Psoas muscle (tissue), 8 donors: ENCODE measurements around the gene FOXK2. TPM values are rescaled to one million over a fixed set of nuclear protein-coding genes. Genes with fewer than 3 reads are reported as not detected.

Source experiments
- ATAC-seq, 4 donors: fragments of 200-7000 bp; cut with Tn5 transposase; one replicate each; pipeline ENCODE4 v1.9.1; 2020; ENCODE audit warnings: moderate library complexity in 3 of 4, mild to moderate bottlenecking in 2 of 4
- DNase-seq, 2 donors: peaks; one replicate each; pipeline ENCODE4 v3.0.0-alpha.2; 2020
- H3K27ac ChIP-seq: fragments of 200-600 bp; one replicate; pipeline ENCODE4 v1.8.0; 2022
- H3K27me3 ChIP-seq, 3 donors: fragments of 200-600 bp in 1 of 3; one replicate each; pipeline versions ENCODE4 v1.6.1 to v1.8.0; 2013 to 2022; ENCODE audit warnings: low read length in 2 of 3, mild to moderate bottlenecking in 2 of 3, moderate library complexity in 1 of 3; ENCODE audit not compliant: insufficient read depth in 3 of 3
- H3K36me3 ChIP-seq, 2 donors: fragments of 200-600 bp in 1 of 2; one replicate each; pipeline versions ENCODE4 v1.6.1 to v1.8.0; 2013 to 2022; ENCODE audit warnings: low read depth in 1 of 2, mild to moderate bottlenecking in 1 of 2, moderate library complexity in 1 of 2; ENCODE audit not compliant: insufficient read depth in 1 of 2
- H3K4me1 ChIP-seq: fragments of 200-600 bp; one replicate; pipeline ENCODE4 v1.8.0; 2022
- H3K4me3 ChIP-seq: fragments of 200-600 bp; one replicate; pipeline ENCODE4 v1.8.0; 2022; ENCODE audit warnings: mild to moderate bottlenecking
- H3K9me3 ChIP-seq: fragments of 200-600 bp; one replicate; pipeline ENCODE4 v1.8.0; 2022
- CTCF ChIP-seq: fragments of 200-600 bp; IDR thresholded peaks from one replicate; pipeline ENCODE4 v1.8.0; 2022; ENCODE audit warnings: antibody characterized with exemption
- WGBS, 3 donors: extraction: QIAGEN DNeasy Blood & Tissue Kit; methylation state at CpG; one replicate each; pipeline versions ENCODE4 v1.1.6 to v1.1.7; 2013; 5-methylcytosine and 5-hydroxymethylcytosine counted together
- intact Hi-C, 2 donors: fragments of 100-400 bp; cut with DNase I; formaldehyde crosslinking; loops; one replicate each; pipeline versions ENCODE4 v1.11.0 to v1.14.2; 2022
- long read RNA-seq, 2 donors: library from polyadenylated mRNA; unstranded; transcript quantifications; one replicate each; pipeline ENCODE4 v2.0.0, GENCODE V29; 2021
- polyA plus RNA-seq, 3 donors: library from polyadenylated mRNA; stranded (reverse); fragments of 200-250 nt; gene quantifications; one replicate each; pipeline ENCODE4 v1.2.3, GENCODE V29; 2013
- total RNA-seq, 4 donors: library from RNA; stranded (reverse); fragmentation: NEBNext Ultra II Directional in 2 of 4; extraction: Animal tissue kit (Norgen Biotek cat#: 25700) in 2 of 4; gene quantifications; one replicate each; pipeline versions ENCODE4 v1.2.1 to v1.2.4, GENCODE V29; 2021 to 2023
- donor health status: healthy with polysubstance abuse.
- donor health status: DM: no; HTN: no; CAD: no; lungs with moderate emphysema.
- donor health status: Bipolar disorder and iron deficiency.
- donor health status: healthy.
- donor health status: DM: yes; HTN: yes; CAD: no.
- donor health status: DM: no; HTN: no; CAD: no.
- donor health status: DM: no; HTN: no; CAD: no.
- donor health status: DM: yes; HTN: yes; CAD: no.

Gene FOXK2
- total RNA-seq: 10 to 100 TPM; 53.6 to 91.6 (median 66.2) TPM
- 10 to 100 TPM; 38.9 to 96.4 (median 45.9) TPM for polyA plus RNA-seq
- long read RNA-seq, donor 1, full-length matches to known transcripts: 34 of 71 reads
- long read RNA-seq, donor 1, partial matches to known transcripts: 24 of 71 reads
- long read RNA-seq, donor 1, other reads (novel, unspliced or antisense): 13 of 71 reads
- long read RNA-seq, donor 2, full-length matches to known transcripts: 51 of 123 reads
- long read RNA-seq, donor 2, partial matches to known transcripts: 46 of 123 reads
- long read RNA-seq, donor 2, other reads (novel, unspliced or antisense): 26 of 123 reads

- DNase-seq: peak; percentile 96 to 97
- Histone ChIP-seq H3K27ac (peak within 1 kb of the TSS; percentile 98), H3K9me3 (no peaks in the 10 kb centered on the region), H3K4me3 (peak within 1 kb of the TSS; percentile 88), H3K27me3 (no peaks in the 10 kb centered on the region), H3K4me1 (peaks cover 18% of the 10 kb centered on the region), H3K36me3 (no peaks in the 10 kb centered on the region)
- peak; percentile 96 to 99 (median 98) for ATAC-seq
- TF ChIP-seq CTCF: no peak
- intact Hi-C loops: no loop called here
- WGBS, 3 donors: 3 to 6% (median 5%) methylated on average over 54 to 114 of the region's 114 CpGs
These were observed at the start of gene FOXK2 for GRCh38 chr17:82518826-82519810. FOXK2 (plus strand) TSS chr17:82519732; CDS start chr17:82519889, 157 bp downstream.

GRCh38 chr17:82470065-82470464 is 49.5 kb upstream of the FOXK2 start:
- H3K4me1 ChIP-seq: no peaks in the 10 kb centered on the region
- H3K36me3 ChIP-seq: peaks cover 10 to 97% of the 10 kb centered on the region in 2 donors
- H3K27me3 ChIP-seq: no peaks in the 10 kb centered on the region
- H3K27ac ChIP-seq: no peak overlapping the region
- ATAC-seq (no peak), DNase-seq (no peak)
- no peak overlapping the region for H3K4me3 ChIP-seq
- intact Hi-C loops: no loop called here
- WGBS, 3 donors: 92 to 96% (median 94%) methylated on average over 7 of the region's 7 CpGs
- TF ChIP-seq CTCF: no peak
- H3K9me3 ChIP-seq: no peaks in the 10 kb centered on the region

GRCh38 chr17:82474223-82475010 is 45.1 kb upstream of the FOXK2 start:
- DNase-seq: no peak
- no peaks in the 10 kb centered on the region for H3K9me3 ChIP-seq
- H3K4me1 ChIP-seq: no peaks in the 10 kb centered on the region
- H3K36me3 ChIP-seq: peaks cover 4 to 96% of the 10 kb centered on the region in 2 donors
- intact Hi-C loops: no loop called here
- H3K27me3 ChIP-seq: no peaks in the 10 kb centered on the region
- no peak overlapping the region for H3K4me3 ChIP-seq
- TF ChIP-seq CTCF: no peak
- 61 to 71% (median 64%) methylated on average over 11 of the region's 11 CpGs for WGBS, 3 donors
- no peak overlapping the region for H3K27ac ChIP-seq
- no peak for ATAC-seq

GRCh38 chr17:82475458-82475857 is 44.1 kb upstream of the FOXK2 start:
- Histone ChIP-seq H3K36me3 (peaks cover 0 to 96% of the 10 kb centered on the region in 2 donors), H3K4me3 (no peak overlapping the region), H3K27ac (no peak overlapping the region), H3K4me1 (no peaks in the 10 kb centered on the region), H3K9me3 (no peaks in the 10 kb centered on the region), H3K27me3 (no peaks in the 10 kb centered on the region)
- 79 to 89% (median 81%) methylated on average over 8 of the region's 8 CpGs for WGBS, 3 donors
- TF ChIP-seq CTCF: no peak
- intact Hi-C loops: no loop called here
- no peak for DNase-seq
- ATAC-seq: no peak
